Activated CD8-positive, alpha-beta T cell treated with anti-CD3 and anti-CD28 coated beads for 36 hours (primary cell): ENCODE results near the gene HPRT1. TPM values are rescaled to one million over a fixed set of nuclear protein-coding genes. Genes with fewer than 3 reads are reported as not detected.

Source experiments
- ATAC-seq: fragments of 200-7000 bp; cut with Tn5 transposase; one replicate; pipeline ENCODE4 v1.10.0; 2021; ENCODE audit warnings: mild to moderate bottlenecking, moderate library complexity
- CTCF ChIA-PET: fragments of 350-600 bp; sonication (Branson Sonifier 250); formaldehyde crosslinking; loops from one replicate; lab custom pipeline; 2021; ENCODE audit warnings: antibody characterized with exemption; lab: Charles Lee
- POLR2A ChIA-PET: fragments of 350-600 bp; sonication (Branson Sonifier 250); formaldehyde crosslinking; loops from one replicate; lab custom pipeline; 2021; ENCODE audit warnings: antibody characterized with exemption; lab: Charles Lee
- DNase-seq: peaks from one replicate; pipeline ENCODE4 v3.0.0-alpha.2; 2020
- H3K27ac Mint-ChIP-seq: one replicate; pipeline ENCODE4 v1.8.0; 2021; ENCODE audit warnings: mild to moderate bottlenecking, mixed read lengths
- H3K27me3 Mint-ChIP-seq: one replicate; pipeline ENCODE4 v1.8.0; 2021; ENCODE audit warnings: mixed read lengths
- H3K36me3 Mint-ChIP-seq: one replicate; pipeline ENCODE4 v1.8.0; 2021; ENCODE audit warnings: low read depth, mixed read lengths
- H3K4me1 Mint-ChIP-seq: one replicate; pipeline ENCODE4 v1.8.0; 2021; ENCODE audit warnings: low read depth, mixed read lengths
- H3K4me3 Mint-ChIP-seq: one replicate; pipeline ENCODE4 v1.8.0; 2021; ENCODE audit warnings: mild to moderate bottlenecking, moderate library complexity, mixed read lengths
- H3K9me3 Mint-ChIP-seq: one replicate; pipeline ENCODE4 v1.8.0; 2021; ENCODE audit warnings: mixed read lengths
- CTCF ChIP-seq: fragments of 200-600 bp; IDR thresholded peaks from one replicate; pipeline ENCODE4 v1.8.0; 2022; ENCODE audit warnings: antibody characterized with exemption, mild to moderate bottlenecking
- intact Hi-C: fragments of 100-400 bp; cut with micrococcal nuclease; formaldehyde crosslinking; loops from one replicate; pipeline ENCODE4 v1.10.0; 2022
- total RNA-seq, 2 experiments: library from RNA; stranded (reverse); gene quantifications; one replicate each; pipeline ENCODE4 v1.2.3, GENCODE V29; 2021

HPRT1 gene
- total RNA-seq, 2 experiments from 2014 or later: 118 to 120 TPM

- H3K27me3 Mint-ChIP-seq: no peaks in the 10 kb centered on the region
- no peaks in the 10 kb centered on the region for H3K36me3 Mint-ChIP-seq
- no peak overlapping the region for H3K4me3 Mint-ChIP-seq
- POLR2A ChIA-PET: no interaction called here
- DNase-seq (no peak), ATAC-seq (no peak)
- TF ChIP-seq CTCF: no peak
- H3K4me1 Mint-ChIP-seq: no peaks in the 10 kb centered on the region
- H3K9me3 Mint-ChIP-seq: no peaks in the 10 kb centered on the region
- intact Hi-C loops: no loop called here
- no peak overlapping the region for H3K27ac Mint-ChIP-seq
- CTCF ChIA-PET: no interaction called here
These were observed 73.4 kb downstream of the HPRT1 start for GRCh38 chrX:134533352-134533751.

- ChIA-PET CTCF (no interaction called here), POLR2A (no interaction called here)
- Mint-ChIP-seq H3K4me1 (no peaks in the 10 kb centered on the region), H3K9me3 (no peaks in the 10 kb centered on the region), H3K27me3 (no peaks in the 10 kb centered on the region), H3K4me3 (no peak overlapping the region), H3K27ac (no peak overlapping the region), H3K36me3 (no peaks in the 10 kb centered on the region)
- DNase-seq: no peak
- TF ChIP-seq CTCF: no peak
- ATAC-seq: no peak
- intact Hi-C loops: no loop called here
These were observed 74.0 kb downstream of the HPRT1 start for GRCh38 chrX:134533952-134534351.

- Mint-ChIP-seq H3K36me3 (no peaks in the 10 kb centered on the region), H3K4me1 (peaks cover 1% of the 10 kb centered on the region), H3K27ac (no peak overlapping the region), H3K4me3 (no peak overlapping the region), H3K27me3 (no peaks in the 10 kb centered on the region), H3K9me3 (no peaks in the 10 kb centered on the region)
- intact Hi-C loops: no loop called here
- no peak for DNase-seq
- ChIA-PET CTCF (no interaction called here), POLR2A (no interaction called here)
- TF ChIP-seq CTCF: no peak
- no peak for ATAC-seq
These were observed 77.4 kb downstream of the HPRT1 start for GRCh38 chrX:134537179-134537955.

- Mint-ChIP-seq H3K27ac (no peak overlapping the region), H3K4me3 (no peak overlapping the region), H3K4me1 (peaks cover 5% of the 10 kb centered on the region), H3K36me3 (no peaks in the 10 kb centered on the region), H3K9me3 (no peaks in the 10 kb centered on the region), H3K27me3 (no peaks in the 10 kb centered on the region)
- TF ChIP-seq CTCF: no peak
- intact Hi-C loops: no loop called here
- POLR2A ChIA-PET: no interaction called here
- ATAC-seq (no peak), DNase-seq (no peak)
- CTCF ChIA-PET: no interaction called here
These were observed 78.4 kb downstream of the HPRT1 start for GRCh38 chrX:134538316-134538715.

GRCh38 chrX:134541906-134542305 lies 81.9 kb downstream of the HPRT1 start:
- Mint-ChIP-seq H3K4me1 (peaks cover 5% of the 10 kb centered on the region), H3K4me3 (no peak overlapping the region), H3K36me3 (no peaks in the 10 kb centered on the region), H3K27me3 (peaks cover 7% of the 10 kb centered on the region), H3K9me3 (no peaks in the 10 kb centered on the region), H3K27ac (no peak overlapping the region)
- no peak for TF ChIP-seq CTCF
- ChIA-PET POLR2A (no interaction called here), CTCF (no interaction called here)
- no peak for DNase-seq
- no peak for ATAC-seq
- intact Hi-C loops: no loop called here
